DND-41 (cell line): ENCODE results near the gene GADL1.

Experiments used
- CTCF ChIP-seq: IDR thresholded peaks from 2 replicates; pipeline ENCODE4 v1.5.1; 2012; ENCODE audit warnings: borderline replicate concordance, low read length, moderate library complexity, mild to moderate bottlenecking; ENCODE audit not compliant: poor library complexity, severe bottlenecking; ENCODE audit errors: extremely low read depth
- EZH2 ChIP-seq: IDR thresholded peaks from 3 replicates; pipeline ENCODE4 v1.6.1; 2012; ENCODE audit warnings: borderline replicate concordance, low read depth, mild to moderate bottlenecking, moderate library complexity, low read length, inconsistent platforms; ENCODE audit not compliant: severe bottlenecking

- no peak for TF ChIP-seq CTCF
- no peak for TF ChIP-seq EZH2
These were observed 30.3 kb downstream of the GADL1 start for GRCh38 chr3:30864132-30864531.
